SK-N-MC (cell line): ENCODE measurements around the gene SARNP.

Experiments used
- EZH2 ChIP-seq: fragments of 200-600 bp; sonication (generic); IDR thresholded peaks from one replicate; pipeline ENCODE4 v1.6.1; 2017; ENCODE audit warnings: antibody characterized with exemption
- FOXP2 ChIP-seq: optimal IDR thresholded peaks from 2 replicates; pipeline ENCODE3; 2011; ENCODE audit warnings: mild to moderate bottlenecking, moderate library complexity; ENCODE audit not compliant: insufficient read depth; ENCODE audit errors: extremely low read length, control extremely low read depth
- POLR2AphosphoS5 ChIP-seq: IDR thresholded peaks from 2 replicates; pipeline ENCODE4 v1.6.1; 2012; ENCODE audit warnings: mild to moderate bottlenecking, low read depth, low read length, borderline replicate concordance

DNA sequence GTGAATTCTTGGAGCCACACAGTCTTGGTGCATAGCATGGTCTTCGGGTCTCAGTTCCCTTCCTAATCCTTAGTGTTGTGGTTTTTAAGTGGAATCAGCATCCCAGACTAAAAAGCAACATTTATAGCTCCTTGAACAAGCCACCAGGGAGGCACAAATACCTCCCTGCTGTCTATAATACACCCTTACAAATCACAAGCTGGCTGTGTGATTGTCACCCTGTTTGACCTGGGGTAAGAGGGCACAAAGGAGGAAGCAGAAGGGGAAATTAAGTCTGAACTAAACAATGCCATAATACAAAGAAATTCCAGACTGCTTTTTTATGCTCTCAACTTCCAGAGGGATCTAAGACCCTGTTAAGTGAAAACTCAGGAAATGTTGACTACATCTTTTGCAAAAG is 32.9 kb upstream of the SARNP start:
- TF ChIP-seq EZH2 (no peak), POLR2AphosphoS5 (no peak), FOXP2 (no peak)
